Parathyroid adenoma (tissue), 2 donors: ENCODE measurements around the gene FAN1.

Experiments
- H2AFZ ChIP-seq: fragments of 300-600 bp; sonication (generic); one replicate; pipeline ENCODE4 v1.7.0; 2017; ENCODE audit warnings: antibody characterized with exemption, mild to moderate bottlenecking
- H3K27ac ChIP-seq: fragments of 300-600 bp; sonication (generic); one replicate; pipeline ENCODE4 v1.7.0; 2017
- H3K27me3 ChIP-seq: fragments of 300-600 bp; sonication (generic); one replicate; pipeline ENCODE4 v1.7.0; 2017; ENCODE audit warnings: low read length; ENCODE audit not compliant: control insufficient read depth, insufficient read depth
- H3K36me3 ChIP-seq: fragments of 300-600 bp; sonication (generic); one replicate; pipeline ENCODE4 v1.7.0; 2017; ENCODE audit warnings: low read length; ENCODE audit not compliant: control insufficient read depth, insufficient read depth
- H3K4me1 ChIP-seq: fragments of 300-600 bp; sonication (generic); one replicate; pipeline ENCODE4 v1.7.0; 2017; ENCODE audit warnings: control low read depth
- H3K4me2 ChIP-seq: fragments of 300-600 bp; sonication (generic); one replicate; pipeline ENCODE4 v1.7.0; 2017; ENCODE audit warnings: low read length
- H3K4me3 ChIP-seq: fragments of 300-600 bp; sonication (generic); one replicate; pipeline ENCODE4 v1.7.0; 2017; ENCODE audit warnings: low read depth, low read length
- H3K79me2 ChIP-seq: fragments of 300-600 bp; sonication (generic); one replicate; pipeline ENCODE4 v1.7.0; 2017; ENCODE audit warnings: control low read depth
- H3K9ac ChIP-seq: fragments of 300-600 bp; sonication (generic); one replicate; pipeline ENCODE4 v1.7.0; 2017; ENCODE audit warnings: mild to moderate bottlenecking
- H3K9me3 ChIP-seq: fragments of 300-600 bp; sonication (generic); one replicate; pipeline ENCODE4 v1.7.0; 2017; ENCODE audit warnings: low read length; ENCODE audit not compliant: control insufficient read depth
- CTCF ChIP-seq: fragments of 300-600 bp; sonication (generic); IDR thresholded peaks from one replicate; pipeline ENCODE4 v1.7.0; 2017; ENCODE audit warnings: antibody characterized with exemption, mild to moderate bottlenecking
- donor health status: primary hyperparathyroidism.

Gene FAN1

GRCh38 chr15:30903497-30904187 is at the start of gene FAN1:
Gene FAN1 (plus strand): TSS chr15:30903915. CDS start chr15:30904664, 749 bp downstream.
- Histone ChIP-seq H3K4me1 (no peaks in the 10 kb centered on the region), H3K4me2 (peak within 1 kb of the TSS; percentile 81)
- TF ChIP-seq CTCF, result no peak

GRCh38 chr15:30859091-30859874 is 44.4 kb upstream of the FAN1 start:
- Histone ChIP-seq H2AFZ (no peak overlapping the region), H3K4me1 (no peaks in the 10 kb centered on the region), H3K79me2 (no peaks in the 10 kb centered on the region), H3K9me3 (no peaks in the 10 kb centered on the region), H3K36me3 (no peaks in the 10 kb centered on the region), H3K27ac (no peak overlapping the region), H3K4me2 (no peak overlapping the region), H3K9ac (no peak overlapping the region), H3K27me3 (no peaks in the 10 kb centered on the region), H3K4me3 (no peak overlapping the region)
- peak; percentile 49 for TF ChIP-seq CTCF

More at GRCh38 chr15:30903497-30904187, at the start of gene FAN1:
- Histone ChIP-seq H3K27me3 (no peaks in the 10 kb centered on the region), H3K9ac (peak within 1 kb of the TSS; percentile 37), H3K27ac (peak within 1 kb of the TSS; percentile 63), H3K4me3 (peak within 1 kb of the TSS; percentile 88), H3K9me3 (no peaks in the 10 kb centered on the region), H3K79me2 (no peaks in the 10 kb centered on the region), H3K36me3 (no peaks in the 10 kb centered on the region), H2AFZ (peak within 1 kb of the TSS; percentile 95)

- Histone ChIP-seq H3K4me3 (no peak overlapping the region), H3K27me3 (no peaks in the 10 kb centered on the region), H3K9ac (no peak overlapping the region), H3K79me2 (no peaks in the 10 kb centered on the region), H3K36me3 (no peaks in the 10 kb centered on the region), H3K27ac (no peak overlapping the region), H3K9me3 (no peaks in the 10 kb centered on the region), H3K4me1 (no peaks in the 10 kb centered on the region), H2AFZ (no peak overlapping the region), H3K4me2 (no peak overlapping the region)
- no peak for TF ChIP-seq CTCF
Measured at GRCh38 chr15:30865257-30865656, 38.5 kb upstream of the FAN1 start.

- Histone ChIP-seq H3K4me3 (no peak overlapping the region), H3K9ac (no peak overlapping the region), H3K27ac (no peak overlapping the region), H3K27me3 (no peaks in the 10 kb centered on the region), H3K4me2 (no peak overlapping the region), H3K4me1 (no peaks in the 10 kb centered on the region), H3K9me3 (no peaks in the 10 kb centered on the region), H3K79me2 (no peaks in the 10 kb centered on the region), H3K36me3 (no peaks in the 10 kb centered on the region), H2AFZ (no peak overlapping the region)
- TF ChIP-seq CTCF, result no peak
Measured at GRCh38 chr15:30870681-30871080, 33.0 kb upstream of the FAN1 start.
